ENCODE data around the gene BMP7.
"Not testable (repeated sequence)": the region's sequence is repeated elsewhere in the genome, so short reads cannot be mapped to it uniquely, and the experiment has no call there.

The BMP7 gene

DNA sequence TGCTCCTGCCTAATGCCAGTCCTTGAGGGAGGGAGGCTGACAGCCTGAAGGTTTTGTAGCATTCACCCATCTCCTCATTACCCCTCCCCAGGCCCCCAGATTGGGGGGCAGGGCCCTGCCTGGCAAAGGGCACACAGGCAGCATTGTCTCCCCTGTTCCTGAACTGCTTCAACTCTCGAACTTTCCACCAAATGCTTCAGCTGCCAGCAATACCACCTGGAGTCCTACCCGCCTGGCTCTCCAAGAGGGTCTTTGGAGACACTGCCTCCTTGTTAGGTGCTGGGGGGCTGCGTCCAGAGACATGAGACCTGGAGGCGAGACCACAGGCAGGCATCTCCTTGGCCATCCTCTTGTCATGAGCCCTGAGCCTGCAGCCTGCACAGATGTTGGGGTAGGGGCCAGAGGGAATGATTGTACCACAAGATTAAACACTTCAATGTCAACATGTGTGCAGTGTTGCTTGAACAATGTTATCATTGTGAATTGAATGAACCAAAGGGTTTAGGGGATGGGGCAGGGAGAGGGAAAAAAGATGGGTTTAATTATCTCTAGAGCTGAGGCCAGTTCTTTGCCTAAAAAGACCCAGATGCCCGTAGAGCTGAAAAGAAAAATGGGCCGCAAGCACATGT lies 25.0 kb downstream of the BMP7 start:
- TF ChIP-seq, protein P1, sequence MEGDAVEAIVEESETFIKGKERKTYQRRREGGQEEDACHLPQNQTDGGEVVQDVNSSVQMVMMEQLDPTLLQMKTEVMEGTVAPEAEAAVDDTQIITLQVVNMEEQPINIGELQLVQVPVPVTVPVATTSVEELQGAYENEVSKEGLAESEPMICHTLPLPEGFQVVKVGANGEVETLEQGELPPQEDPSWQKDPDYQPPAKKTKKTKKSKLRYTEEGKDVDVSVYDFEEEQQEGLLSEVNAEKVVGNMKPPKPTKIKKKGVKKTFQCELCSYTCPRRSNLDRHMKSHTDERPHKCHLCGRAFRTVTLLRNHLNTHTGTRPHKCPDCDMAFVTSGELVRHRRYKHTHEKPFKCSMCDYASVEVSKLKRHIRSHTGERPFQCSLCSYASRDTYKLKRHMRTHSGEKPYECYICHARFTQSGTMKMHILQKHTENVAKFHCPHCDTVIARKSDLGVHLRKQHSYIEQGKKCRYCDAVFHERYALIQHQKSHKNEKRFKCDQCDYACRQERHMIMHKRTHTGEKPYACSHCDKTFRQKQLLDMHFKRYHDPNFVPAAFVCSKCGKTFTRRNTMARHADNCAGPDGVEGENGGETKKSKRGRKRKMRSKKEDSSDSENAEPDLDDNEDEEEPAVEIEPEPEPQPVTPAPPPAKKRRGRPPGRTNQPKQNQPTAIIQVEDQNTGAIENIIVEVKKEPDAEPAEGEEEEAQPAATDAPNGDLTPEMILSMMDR (IDR thresholded peaks at IDR 0.05; ENCODE audit: extremely low read depth, missing control alignments): no peak
- no peak for DNase-seq (ENCODE audit: low spot score)

GRCh38 chr20:57240581-57241362 lies 25.7 kb downstream of the BMP7 start:
- no peak for DNase-seq (ENCODE audit: low spot score)
- TF ChIP-seq, protein P1 (IDR thresholded peaks at IDR 0.05; ENCODE audit: extremely low read depth, missing control alignments): no peak

GRCh38 chr20:57239725-57240124 lies 26.7 kb downstream of the BMP7 start:
- not testable (repeated sequence) for DNase-seq (ENCODE audit: low spot score)

DNA sequence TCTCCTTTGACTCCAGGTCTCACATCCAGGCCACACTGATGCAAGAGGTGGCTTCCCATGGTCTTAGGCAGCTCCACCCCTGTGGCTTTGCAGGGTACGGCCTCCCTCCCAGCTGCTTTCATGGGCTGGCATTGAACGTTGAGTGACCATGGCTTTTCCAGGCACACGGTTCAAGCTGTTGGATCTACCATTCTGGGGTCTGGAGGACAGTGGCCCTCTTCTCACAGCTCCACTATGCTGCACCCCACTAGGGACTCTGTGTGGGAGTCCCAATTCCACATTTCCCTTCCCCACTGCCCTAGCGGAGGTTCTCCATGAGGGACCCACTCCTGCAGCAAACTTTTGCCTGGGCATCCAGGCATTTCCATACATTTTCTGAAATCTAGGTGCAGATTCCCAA lies 27.1 kb downstream of the BMP7 start:
- not testable (repeated sequence) for DNase-seq (ENCODE audit: low spot score)

- TF ChIP-seq, protein P1 (IDR thresholded peaks at IDR 0.05; ENCODE audit: extremely low read depth, missing control alignments): no peak
- no peak for DNase-seq (ENCODE audit: low spot score)
Observed at GRCh38 chr20:57238089-57238488, 28.4 kb downstream of the BMP7 start.

DNA sequence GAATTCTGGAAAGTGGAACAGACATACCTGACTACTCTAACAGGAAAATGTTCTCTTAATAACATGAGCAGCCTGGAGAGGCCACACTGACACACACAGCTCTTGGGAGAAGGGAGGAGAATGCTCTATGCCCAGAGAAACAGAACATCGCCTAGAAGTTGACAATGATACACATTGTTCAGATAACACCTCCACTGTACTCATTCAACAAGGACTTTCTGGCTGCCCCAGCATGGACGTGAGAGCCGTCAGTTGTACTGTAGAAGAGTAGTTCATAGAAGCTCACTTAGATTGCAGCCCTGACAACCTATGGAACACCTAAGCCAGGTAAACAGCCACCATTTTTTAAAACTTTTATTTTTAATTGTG lies 28.9 kb downstream of the BMP7 start:
- TF ChIP-seq, protein P1 (IDR thresholded peaks at IDR 0.05; ENCODE audit: extremely low read depth, missing control alignments): no peak
- DNase-seq (ENCODE audit: low spot score): no peak

DNA sequence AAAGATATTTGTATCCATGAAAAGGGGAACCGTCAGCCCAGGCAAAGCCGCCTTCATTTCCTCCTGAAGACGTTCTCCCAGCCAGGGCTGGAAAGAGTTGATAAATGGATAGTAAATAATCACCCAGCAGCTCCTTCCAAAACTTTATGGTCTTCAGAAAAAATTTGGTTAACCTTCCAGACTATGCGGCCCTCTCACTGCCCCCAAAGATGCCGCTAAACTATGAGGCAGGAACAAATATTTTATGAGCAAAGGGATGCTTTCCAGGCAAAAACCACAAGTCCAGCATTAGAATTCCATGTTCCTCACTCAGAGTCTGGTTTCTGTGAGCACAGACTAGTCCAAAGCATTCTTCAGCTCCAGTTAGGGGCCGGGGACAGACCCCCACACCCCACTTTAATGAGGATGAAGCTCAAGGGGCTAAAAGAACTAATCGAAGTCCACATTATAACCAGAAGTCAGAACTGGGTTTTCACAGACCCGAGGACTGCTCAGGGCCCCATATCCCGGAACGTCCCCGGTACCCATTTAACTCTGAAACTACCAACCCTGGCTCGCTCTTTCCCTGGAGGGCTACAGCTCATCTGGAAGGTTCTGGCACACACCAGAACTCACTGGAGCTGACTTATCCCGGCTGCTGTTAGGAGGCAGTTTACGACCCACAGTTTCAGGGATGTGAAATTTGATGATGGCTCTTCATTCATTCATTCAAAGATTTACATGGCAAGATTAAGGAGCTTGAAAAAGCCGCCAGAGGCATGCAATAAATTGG lies 29.4 kb downstream of the BMP7 start:
- TF ChIP-seq, protein P1 (IDR thresholded peaks at IDR 0.05; ENCODE audit: extremely low read depth, missing control alignments): no peak
- no peak for DNase-seq (ENCODE audit: low spot score)

DNA sequence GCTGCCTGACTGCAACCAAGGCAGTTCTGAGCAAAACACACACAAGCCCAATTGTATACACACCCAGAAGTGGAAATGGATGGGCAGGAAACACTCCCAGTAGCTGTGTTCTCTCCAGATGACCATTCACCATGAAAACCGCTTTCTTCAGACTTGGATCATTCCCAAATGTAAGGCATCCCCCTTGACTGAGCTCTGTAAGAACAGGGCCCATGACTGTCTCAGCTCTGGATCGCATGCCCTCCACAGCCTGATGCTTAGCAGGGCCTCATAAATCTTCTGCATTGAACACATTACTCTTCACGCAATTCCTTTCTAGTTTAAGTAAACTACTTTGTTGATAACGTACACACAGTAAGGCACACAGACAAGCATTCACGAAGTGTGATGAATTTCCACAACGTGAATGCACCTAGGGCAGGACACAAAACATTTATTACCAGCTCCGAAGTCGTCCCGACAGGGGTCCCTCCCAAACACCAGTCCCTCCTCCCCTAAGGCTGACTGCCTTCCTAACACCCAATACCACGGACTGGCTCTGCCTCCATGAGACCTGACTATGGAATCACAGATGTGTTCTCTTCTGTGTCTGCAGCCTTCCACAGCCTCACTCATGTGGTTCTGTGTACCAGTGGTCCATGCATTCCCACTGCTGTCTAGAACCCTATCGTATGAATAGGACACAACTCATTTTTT lies 31.7 kb downstream of the BMP7 start:
- TF ChIP-seq, protein P1 (IDR thresholded peaks at IDR 0.05; ENCODE audit: extremely low read depth, missing control alignments): no peak
- DNase-seq (ENCODE audit: low spot score): no peak

Data from GM20000 (cell line).